Fibroblast of pulmonary artery (primary cell): ENCODE data around the gene ABRACL.

Source experiments
- DNase-seq: peaks from one replicate; pipeline ENCODE4 v3.0.0-alpha.2; 2010; ENCODE audit warnings: low read depth
- H3K4me3 ChIP-seq: replicated peaks from 2 replicates; pipeline ENCODE4 v1.5.1; 2011; ENCODE audit warnings: low read depth, mild to moderate bottlenecking, control low read depth, low read length, moderate library complexity
- TF ChIP-seq, protein P1 (sequence below): IDR thresholded peaks from 2 replicates; pipeline ENCODE4 v1.5.1; 2011; ENCODE audit warnings: mild to moderate bottlenecking, control low read depth, low read length, inconsistent platforms; ENCODE audit errors: missing control alignments

ABRACL gene

GRCh38 chr6:138999949-139000725 is 28.4 kb upstream of the ABRACL start:
- H3K4me3 ChIP-seq: no peak overlapping the region
- TF ChIP-seq, protein P1, sequence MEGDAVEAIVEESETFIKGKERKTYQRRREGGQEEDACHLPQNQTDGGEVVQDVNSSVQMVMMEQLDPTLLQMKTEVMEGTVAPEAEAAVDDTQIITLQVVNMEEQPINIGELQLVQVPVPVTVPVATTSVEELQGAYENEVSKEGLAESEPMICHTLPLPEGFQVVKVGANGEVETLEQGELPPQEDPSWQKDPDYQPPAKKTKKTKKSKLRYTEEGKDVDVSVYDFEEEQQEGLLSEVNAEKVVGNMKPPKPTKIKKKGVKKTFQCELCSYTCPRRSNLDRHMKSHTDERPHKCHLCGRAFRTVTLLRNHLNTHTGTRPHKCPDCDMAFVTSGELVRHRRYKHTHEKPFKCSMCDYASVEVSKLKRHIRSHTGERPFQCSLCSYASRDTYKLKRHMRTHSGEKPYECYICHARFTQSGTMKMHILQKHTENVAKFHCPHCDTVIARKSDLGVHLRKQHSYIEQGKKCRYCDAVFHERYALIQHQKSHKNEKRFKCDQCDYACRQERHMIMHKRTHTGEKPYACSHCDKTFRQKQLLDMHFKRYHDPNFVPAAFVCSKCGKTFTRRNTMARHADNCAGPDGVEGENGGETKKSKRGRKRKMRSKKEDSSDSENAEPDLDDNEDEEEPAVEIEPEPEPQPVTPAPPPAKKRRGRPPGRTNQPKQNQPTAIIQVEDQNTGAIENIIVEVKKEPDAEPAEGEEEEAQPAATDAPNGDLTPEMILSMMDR: no peak
- peak; percentile 14 for DNase-seq

DNA sequence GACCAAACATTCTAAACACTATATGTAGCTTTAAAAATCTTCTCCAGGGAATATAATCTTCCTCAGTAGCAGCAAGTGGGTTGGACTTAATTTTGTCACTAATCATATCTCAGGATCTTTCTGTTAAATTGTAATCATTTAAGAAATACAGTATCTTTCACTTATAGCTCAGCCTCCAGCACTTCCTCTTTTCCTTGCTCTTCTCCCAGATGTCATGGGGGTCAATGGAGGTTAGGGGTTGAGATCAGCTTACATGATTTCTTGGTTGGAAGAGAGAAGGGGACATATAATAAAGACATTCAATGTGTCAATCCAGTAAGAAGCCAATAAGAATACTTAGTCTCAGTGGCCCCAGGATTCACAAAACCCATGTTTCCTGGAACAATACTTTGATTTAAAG is 24.8 kb upstream of the ABRACL start:
- TF ChIP-seq, protein P1: no peak
- no peak for DNase-seq
- no peak overlapping the region for H3K4me3 ChIP-seq

GRCh38 chr6:139006477-139006876 is 22.1 kb upstream of the ABRACL start:
- H3K4me3 ChIP-seq: no peak overlapping the region
- no peak for DNase-seq
- TF ChIP-seq, protein P1: no peak

GRCh38 chr6:139007428-139007827 is 21.1 kb upstream of the ABRACL start:
- TF ChIP-seq, protein P1: no peak
- H3K4me3 ChIP-seq: no peak overlapping the region

DNA sequence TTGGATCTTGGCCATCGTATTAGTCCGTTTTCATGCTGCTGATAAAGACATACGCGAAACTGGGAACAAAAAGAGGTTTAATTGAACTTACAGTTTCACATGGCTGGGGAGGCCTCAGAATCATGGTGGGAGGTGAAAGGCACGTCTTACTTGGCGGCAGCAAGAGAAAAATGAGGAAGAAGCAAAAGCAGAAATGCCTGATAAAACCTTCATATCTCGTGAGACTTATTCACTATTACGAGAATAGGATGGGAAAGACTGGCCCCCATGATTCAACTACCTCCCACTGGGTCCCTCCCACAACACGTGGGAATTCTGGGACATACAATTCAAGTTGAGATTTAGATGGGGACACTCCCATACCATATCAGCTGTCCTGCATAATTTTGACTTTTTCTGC is 20.4 kb upstream of the ABRACL start:
- TF ChIP-seq, protein P1: no peak
- no peak for DNase-seq
- no peak overlapping the region for H3K4me3 ChIP-seq

More at GRCh38 chr6:139007428-139007827, 21.1 kb upstream of the ABRACL start:
- DNase-seq: no peak

DNA sequence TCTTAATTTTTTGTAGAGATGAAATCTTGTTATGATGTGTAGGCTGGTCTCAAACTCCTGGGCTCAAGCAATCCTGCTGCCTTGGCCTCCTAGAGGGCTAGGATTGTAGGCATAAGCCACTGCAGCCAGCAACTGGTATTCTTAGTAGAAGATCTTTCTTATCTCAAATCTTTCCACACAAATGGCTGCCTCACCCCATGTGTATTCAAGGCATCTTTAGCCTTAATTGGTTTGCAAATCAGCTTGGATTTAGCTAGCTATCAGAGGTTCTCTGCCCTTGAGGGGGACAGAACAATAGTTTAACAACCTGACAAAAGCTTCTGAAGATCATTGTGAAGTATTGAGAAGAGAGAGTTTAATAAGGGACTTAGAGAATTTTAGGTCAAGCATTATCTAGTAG is 17.9 kb upstream of the ABRACL start:
- H3K4me3 ChIP-seq: no peak overlapping the region
- no peak for DNase-seq
- TF ChIP-seq, protein P1: no peak

GRCh38 chr6:139011980-139012379 is 16.6 kb upstream of the ABRACL start:
- DNase-seq: no peak
- no peak overlapping the region for H3K4me3 ChIP-seq
- TF ChIP-seq, protein P1: no peak
